Measurements from ENCODE around the gene FBL.
"Not testable (repeated sequence)": the region's sequence is repeated elsewhere in the genome, so short reads cannot be mapped to it uniquely, and the experiment has no call there.

The FBL gene

DNA sequence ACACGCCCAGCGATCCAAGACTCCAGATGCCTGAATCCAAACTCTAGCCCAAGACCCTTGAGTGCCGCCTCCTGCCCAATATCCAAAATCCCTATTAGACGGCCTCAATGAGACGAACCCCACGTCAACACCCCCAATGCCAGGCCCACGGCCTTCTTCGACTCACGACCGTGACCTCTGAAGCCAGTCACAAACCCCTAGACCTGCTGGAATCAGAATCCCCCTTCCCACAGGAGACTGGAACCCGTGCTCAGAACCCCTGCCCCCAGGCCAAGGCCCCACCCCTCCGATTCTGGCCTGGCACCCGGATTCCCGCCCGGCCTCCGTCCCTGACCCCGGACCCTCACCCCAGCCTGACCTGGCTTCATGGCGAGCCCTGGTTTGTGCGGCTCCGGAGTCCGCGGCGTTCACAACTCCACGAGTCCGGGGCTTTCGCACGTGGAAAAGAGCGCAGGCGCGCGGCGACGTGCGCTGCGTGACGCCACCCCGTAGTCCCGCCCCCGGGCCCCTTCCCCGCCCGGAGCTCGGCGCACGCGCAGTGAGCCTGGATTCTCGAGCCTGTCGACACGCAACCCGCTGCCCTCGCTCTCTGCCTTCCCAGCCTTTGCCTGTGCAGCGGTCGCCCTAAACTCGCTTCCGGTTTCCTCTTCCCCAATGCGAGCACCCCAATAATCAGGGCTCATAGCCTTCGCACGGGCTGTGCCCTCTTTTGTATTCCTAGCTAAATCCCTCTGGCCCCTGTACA is at the start of gene FBL:
Gene FBL, minus strand, starts transcription at position 447 of the 745 bp plus-strand sequence. Its CDS starts 79 bp downstream, at position 368.
- DNase-seq (ENCODE audit: low read depth, low spot score), result no peak

DNA sequence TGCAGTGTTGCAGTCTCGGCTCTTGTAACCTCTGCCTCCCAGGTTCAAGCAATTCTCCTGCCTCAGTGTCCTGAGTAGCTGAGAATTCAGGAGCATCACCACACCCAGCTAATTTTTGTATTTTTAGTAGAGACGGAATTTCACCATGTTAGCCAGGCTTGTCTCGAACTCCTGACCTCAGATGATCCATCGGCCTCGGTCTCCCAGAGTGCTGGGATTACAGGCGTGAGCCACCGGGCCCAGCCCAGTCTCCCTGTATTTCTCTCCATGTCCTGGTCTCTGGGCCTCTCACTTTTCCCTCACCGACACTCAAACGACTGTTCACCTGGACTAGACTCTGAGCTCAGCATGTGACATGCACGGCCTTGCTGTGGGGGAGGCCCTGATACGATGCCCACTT is 48.9 kb upstream of the FBL start:
- not testable (repeated sequence) for DNase-seq (ENCODE audit: low read depth, low spot score)

DNA sequence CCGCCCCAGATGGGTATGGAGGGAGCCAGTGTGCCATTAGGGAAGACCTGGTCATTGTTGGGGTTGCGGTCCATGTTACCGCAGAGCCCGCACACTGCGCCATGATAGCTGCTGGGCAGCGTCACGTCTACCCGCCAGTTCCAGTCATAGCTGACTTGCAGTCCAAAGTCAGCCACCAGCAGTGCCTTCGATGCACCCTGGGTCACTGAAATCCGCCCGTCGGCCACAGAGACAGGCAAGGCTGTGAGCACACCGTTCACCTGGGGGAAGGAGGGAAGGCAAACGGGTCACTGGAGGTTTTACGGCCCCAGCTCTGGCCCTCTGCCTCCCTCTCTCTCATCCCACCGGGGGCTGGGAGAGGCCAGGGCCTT is 48.0 kb upstream of the FBL start:
- DNase-seq (ENCODE audit: low read depth, low spot score), result not testable (repeated sequence)

DNA sequence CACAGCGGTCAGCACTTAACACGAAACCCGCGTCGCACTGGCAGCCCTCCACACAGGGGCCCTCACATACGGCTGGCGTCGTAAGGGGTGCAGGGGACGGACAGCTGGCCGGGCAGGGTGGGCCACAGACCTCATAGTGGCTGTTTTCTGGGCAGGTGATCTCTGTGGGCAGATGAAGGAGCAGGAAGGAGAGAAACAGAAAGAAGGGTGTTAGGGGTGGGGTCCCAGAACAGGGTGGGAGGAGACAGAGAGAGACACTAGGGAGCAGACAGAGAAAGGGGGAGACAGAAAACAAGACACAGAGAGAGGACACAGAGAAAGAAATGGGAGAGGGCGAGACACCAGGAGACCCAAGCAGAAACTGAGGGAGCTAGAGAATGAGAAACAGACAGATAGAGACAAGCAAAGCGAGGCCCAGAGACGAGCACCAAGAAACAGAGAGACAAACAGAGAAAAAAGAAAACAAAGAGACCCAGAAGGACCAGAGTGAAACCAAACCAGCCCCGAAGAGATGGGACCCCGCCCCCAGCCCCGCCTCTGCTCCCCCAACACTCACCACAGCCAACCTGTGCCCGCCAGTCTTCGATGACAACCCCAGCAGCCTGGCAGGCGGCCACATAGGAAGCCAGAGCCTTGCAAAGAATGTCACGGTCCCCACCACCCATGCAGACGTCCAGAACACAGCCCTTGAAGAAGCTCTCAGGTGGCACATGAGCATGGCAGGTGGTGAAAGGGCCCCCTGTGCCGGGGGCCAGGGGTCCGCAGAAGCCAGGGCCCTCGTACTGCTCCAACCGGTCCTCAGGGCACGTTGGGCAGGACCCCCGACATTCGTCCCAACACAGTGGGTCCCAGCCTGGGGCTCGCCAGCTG is 47.4 kb upstream of the FBL start:
- not testable (repeated sequence) for DNase-seq (ENCODE audit: low read depth, low spot score)

DNA sequence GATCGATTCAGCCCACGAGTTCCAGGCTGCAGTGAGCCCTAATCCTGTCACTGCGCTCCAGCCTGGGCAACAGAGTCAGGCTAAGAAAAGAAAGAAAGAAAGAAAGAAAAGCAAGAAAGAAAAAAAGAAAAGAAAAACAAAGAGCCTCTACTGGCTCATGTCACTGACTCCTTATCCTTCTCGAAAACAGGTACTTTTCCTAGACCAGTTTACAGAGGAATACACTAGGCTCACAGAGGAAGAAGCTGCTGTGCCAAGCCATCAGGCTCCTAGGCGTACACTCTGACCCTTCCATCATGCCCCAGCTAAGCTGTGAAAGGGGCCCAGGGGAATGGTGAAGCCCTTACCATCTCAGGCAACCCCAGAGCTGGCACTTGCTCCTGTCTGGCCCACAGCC is 46.3 kb upstream of the FBL start:
- not testable (repeated sequence) for DNase-seq (ENCODE audit: low read depth, low spot score)

DNA sequence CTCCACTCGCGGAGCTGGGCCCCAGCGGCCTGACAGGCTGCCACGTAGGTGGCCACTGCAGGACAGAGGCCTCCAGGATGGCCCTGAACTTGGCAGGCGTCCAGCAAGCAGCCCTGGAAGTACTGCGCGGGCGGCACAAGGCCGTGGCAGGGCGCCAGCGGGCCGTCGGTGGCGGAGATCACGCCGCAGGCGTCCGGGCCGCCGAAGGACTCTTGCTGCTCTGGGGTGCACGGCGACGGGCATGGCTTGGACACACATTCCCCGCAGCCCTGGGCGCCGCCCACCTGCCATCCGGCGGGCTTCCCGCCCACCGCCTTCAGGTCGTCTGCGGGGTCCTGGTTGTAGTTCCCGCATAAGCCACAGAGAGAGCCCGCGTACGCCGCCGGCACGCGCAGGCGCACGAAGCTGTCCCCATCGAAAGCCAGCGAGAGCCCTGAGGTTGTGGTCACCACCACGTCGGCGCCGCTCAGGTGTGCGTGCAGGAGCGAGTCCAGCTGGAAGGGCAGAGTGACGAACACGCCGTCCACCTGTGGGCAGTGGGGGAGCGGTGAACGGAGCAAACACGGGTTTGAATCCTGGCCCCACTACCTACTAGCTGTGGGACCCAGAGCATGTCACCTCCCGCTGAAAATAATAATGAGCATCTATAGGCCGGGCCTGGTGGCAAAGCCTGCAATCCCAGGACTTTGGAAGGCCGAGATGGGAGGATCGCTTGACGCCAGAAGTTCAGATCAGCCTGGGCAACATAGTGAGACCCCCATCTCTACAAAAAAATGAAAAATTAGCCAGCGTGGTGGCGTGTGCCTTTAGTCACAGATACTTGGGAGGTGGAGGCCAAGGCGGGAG is 45.7 kb upstream of the FBL start:
- DNase-seq (ENCODE audit: low read depth, low spot score), result not testable (repeated sequence)

DNA sequence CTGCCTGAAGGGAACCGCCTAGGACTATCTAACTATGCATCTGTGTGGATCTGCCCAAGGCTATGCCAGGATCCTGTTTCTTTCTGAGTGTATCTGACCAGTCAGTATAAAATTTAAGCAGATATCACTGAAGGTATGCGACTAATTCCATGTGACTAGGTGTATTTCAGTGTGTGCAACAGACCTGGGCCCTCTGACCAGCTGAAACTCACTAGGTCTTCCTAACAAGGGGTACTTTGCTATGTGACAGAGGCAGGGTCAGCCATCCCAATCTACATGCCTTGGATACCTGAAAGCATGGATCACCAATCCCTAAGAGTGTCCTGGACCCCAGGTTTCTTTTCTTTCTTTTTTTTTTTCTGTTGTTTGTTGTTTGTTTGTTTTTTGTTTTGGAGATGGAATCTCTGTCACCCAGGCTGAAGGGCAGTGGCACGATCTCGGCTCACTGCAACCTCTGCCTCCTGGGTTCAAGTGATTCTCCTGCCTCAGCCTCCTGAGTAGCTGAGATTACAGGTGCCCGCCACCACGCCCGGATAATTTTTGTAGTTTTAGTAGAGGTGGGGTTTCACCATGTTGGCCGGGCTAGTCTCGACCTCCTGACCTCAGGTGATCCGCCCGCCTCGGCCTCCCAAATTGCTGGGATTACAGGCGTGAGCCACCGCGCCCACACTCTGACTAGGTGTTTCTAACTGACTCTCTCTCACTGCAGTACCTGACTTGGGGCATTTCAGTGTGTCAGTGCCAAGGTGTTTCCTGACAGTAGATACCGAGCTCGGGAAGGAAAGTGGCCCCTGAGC is 44.8 kb upstream of the FBL start:
- DNase-seq (ENCODE audit: low read depth, low spot score), result no peak

DNA sequence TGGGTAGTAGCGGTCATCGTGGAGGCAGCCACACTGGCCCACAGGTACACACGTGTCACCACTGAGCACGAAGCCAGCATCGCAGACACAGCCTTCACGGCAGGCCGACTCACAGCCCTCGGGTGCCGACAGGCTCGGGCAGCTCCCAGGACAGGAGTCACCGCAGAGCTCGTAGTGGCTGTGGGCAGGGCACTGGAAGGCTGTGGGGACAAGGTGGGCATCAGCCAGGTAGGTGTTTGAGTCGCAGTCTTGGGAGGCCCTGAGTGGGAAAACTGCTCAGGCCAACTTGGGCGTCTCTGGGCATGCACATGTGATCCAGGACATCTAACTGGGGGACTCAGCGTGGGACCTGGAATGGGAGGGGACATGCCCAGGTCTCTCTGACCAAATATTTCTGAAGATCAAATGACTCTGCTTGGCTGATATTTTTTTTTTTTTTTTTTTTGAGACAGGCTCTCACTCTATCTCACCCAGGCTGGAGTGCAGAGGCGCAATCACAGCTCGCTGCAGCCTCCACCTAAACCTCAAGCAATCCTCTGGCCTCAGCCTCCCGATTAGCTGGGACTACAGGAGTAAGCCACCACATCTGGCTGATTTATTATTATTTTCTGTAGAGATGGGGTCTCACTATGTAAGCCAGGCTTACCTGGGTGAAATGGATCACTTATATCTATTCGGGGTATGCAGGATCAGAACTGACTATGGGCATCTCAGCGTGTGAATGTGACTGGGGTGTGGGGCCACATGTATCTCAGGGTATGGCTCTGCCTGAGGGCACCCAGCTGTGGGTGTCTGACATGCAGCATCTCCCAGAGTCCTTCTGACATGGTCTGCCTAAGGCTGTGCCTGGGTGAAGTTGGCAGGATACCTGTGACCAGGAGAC is 43.9 kb upstream of the FBL start:
- not testable (repeated sequence) for DNase-seq (ENCODE audit: low read depth, low spot score)

DNA sequence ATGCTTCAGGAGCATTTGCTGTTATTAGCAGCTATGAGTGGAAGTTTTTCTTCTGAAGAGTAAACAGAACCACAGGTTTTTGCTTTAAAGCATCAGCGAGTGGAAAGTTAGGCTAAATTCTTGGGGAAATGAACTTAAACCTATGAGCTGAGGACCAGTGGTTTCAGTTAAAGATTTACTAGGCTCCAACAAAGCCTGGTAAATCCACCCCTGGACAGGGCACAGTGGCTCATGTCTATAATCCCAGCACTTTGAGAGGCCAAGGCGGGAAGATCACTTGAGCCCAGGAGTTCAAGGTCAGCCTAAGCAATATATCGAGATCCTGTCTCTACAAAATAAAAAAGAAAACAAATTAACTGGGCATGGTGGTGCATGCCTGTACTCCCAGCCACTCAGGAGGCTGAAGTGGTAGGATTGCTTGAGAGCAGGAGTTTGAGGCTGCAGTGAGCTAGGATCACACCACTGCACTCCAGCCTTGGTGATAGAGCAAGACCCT is 41.3 kb upstream of the FBL start:
- not testable (repeated sequence) for DNase-seq (ENCODE audit: low read depth, low spot score)

DNA sequence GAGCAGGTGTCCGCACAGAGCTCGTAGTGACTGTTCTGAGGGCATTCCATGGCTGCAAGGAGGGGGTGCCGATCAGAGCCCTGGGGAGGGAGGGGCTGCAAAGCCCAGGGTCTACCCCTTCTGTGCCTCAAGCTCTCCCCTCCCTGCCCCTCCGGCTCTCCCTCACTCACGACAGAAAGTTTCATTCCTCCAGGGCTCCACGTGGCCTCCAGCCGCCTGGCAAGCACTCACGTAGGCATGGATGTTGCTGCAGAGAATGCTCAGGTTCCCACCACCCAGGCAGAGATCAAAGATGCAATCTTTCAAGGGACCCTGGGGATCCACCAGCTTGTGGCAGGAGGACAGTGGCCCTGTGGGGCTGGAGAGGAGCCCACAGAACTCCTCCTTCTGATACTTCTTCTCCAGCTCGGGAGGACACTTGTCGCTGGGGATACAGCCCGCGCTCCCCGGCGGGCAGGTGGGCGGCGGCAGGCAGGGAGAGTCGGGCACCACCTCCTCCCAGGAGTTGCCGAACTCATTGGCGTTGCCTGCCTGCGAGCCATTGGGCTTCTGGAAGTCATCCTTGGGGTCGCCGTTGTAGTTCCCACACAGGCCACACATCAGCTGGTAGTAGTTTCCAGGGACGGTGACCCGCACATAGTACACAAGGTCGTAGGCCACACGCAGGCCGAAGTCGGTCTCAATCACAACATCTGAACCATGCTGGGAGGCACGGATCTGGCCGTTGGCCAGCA is 39.8 kb upstream of the FBL start:
- not testable (repeated sequence) for DNase-seq (ENCODE audit: low read depth, low spot score)

DNA sequence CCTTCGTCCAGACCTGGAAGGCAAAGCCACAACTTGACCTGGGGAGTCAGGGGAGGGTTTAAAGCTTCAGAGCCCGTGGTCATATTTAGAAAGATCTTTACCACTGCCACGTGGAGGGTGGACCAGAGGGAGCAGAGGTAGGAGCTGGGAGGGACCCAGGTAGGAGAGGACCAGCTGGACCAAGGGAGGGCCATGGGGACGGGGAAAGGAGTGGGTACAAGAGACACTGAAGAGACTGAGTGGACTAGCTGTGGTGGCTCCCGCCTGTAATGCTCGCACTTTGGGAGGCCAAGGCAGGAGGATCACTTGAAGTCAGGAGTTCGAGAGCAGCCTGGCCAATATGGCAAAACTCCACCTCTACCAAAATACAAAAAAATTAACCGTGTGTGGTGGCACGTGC is 38.5 kb upstream of the FBL start:
- not testable (repeated sequence) for DNase-seq (ENCODE audit: low read depth, low spot score)

DNA sequence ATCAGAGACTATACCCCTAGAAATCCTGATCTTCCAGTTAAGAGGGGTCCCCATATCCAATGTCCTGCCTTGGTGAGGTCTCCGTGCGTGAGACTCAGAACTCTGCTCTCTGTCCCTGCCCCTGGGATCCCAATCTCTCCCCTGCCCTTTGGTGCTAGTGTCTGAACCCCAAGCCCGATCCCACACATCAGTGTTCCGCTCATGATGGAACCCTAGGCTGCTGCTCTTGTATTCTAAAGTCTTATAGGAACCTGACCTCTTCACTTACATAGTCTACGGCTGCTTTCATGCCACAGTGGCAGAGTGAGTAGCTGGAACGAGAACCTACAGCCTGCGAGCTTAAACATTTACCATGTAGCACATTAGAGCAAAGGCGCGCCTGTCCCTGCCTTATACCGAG is 36.5 kb upstream of the FBL start:
- not testable (repeated sequence) for DNase-seq (ENCODE audit: low read depth, low spot score)

DNA sequence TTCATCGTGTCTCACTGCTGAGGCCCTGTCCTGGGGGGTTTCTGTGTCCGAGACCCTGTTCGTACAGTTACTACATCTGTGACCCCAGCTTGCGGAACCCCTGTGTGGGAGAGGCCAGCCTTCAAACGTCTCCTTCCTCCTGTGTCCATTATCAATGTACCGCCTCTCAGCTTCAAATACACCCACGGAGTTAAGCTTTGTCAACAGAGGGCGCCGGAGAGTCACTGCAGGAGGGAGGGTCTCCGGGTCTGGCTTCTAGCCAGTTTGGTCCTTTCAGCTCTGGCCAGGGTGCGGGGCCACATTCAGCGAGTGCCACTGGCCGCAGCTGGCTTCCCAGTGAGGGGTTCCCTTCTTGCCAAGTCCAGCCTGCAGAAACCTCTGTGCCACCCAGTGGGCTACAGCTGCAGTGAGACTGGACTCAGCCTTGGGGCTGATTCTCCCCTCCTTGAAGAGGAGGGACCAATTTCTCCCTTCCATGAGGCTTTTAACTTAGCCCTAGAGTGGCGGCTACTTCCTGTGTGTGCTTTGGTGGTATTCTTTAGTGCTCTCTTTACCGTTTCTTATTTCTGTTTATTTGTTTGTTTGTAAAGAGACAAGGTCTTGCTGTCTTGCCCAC is 35.4 kb upstream of the FBL start:
- not testable (repeated sequence) for DNase-seq (ENCODE audit: low read depth, low spot score)

DNA sequence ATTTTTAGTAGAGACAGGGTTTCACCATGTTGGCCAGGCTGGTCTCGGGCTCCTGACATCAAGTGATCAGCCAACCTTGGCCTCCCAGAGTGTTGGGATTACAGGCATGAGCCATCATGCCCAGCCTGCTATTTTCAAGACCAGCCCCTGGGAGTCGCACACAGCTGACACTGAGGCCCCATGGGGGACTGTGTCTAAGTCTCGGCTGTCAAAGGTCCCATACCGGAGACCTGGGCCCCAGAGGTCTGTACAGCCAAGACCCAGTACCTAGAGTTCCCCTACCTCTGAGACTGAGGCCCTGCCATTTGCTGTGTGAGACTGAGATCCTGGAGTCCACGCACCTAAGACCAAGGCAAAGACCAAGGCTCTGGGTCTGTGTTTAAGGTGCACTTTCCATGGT is 34.1 kb upstream of the FBL start:
- DNase-seq (ENCODE audit: low read depth, low spot score), result not testable (repeated sequence)

DNA sequence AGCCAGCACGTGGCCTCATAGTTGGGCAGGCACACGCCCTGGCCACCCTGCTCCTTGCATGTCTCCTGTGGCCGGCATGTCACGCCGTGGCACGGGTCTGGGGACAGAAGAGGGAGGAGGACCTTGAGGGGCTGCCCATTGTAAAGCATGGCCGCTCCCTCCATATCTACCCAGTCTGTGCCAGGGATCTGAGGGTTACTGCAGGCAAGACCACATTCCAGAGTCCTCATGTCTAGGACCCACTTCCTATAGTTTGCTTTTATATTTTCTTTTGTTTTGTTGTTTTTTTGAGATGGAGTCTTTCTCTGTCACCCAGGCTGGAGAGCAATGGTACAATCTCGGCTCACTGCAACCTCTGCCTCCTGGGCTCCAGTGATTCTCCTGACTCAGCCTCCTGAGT is 33.6 kb upstream of the FBL start:
- DNase-seq (ENCODE audit: low read depth, low spot score), result not testable (repeated sequence)

DNA sequence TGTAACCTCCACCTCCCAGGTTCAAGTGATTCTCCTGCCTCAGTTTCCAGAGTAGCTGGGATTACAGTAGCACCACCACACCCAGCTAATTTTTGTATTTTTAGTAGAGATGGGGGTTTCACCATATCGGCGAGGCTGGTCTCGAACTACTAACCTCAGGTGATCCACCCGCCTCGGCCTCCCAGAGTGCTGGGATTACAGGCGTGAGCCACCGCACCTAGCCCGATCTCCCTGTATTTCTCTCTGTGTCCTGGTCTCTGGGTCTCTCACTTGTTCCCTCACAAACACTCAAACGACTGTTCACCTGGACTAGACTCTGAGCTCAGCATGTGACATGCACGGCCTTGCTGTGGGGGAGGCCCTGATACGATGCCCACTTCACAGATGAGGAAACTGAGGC is 32.7 kb upstream of the FBL start:
- not testable (repeated sequence) for DNase-seq (ENCODE audit: low read depth, low spot score)

DNA sequence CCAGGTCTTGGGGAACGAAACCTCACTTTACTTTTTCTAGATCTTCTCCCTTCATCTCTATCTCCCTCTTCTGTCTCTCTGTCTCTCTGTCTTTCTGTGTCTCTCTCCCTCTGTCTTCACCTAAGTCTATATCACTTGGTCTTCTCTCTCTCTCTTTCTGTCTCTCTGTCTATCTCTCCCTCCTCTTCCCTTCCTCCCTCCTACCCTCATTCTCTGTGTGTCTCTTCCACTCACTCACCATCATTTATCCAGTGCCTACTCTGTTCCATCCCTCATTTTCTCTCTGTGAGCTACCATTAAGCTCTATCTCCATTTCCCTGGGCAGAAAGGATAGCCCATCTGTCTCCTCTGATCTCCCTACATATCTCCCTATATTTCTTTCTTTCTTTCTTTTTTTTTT is 32.2 kb upstream of the FBL start:
- DNase-seq (ENCODE audit: low read depth, low spot score), result no peak

DNA sequence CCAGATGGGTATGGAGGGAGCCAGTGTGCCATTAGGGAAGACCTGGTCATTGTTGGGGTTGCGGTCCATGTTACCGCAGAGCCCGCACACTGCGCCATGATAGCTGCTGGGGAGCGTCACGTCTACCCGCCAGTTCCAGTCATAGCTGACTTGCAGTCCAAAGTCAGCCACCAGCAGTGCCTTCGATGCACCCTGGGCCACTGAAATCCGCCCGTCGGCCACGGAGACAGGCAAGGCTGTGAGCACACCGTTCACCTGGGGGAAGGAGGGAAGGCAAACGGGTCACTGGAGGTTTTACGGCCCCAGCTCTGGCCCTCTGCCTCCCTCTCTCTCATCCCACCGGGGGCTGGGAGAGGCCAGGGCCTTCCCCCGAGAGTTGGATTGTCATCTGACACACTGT is 31.8 kb upstream of the FBL start:
- DNase-seq (ENCODE audit: low read depth, low spot score), result not testable (repeated sequence)

DNA sequence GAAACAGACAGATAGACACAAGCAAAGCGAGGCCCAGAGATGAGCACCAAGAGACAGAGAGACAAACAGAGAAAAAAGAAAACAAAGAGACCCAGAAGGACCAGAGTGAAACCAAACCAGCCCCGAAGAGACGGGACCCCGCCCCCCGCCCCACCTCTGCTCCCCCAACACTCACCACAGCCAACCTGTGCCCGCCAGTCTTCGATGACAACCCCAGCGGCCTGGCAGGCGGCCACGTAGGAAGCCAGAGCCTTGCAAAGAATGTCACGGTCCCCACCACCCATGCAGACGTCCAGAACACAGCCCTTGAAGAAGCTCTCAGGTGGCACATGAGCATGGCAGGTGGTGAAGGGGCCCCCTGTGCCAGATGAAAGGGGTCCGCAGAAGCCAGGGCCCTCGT is 31.3 kb upstream of the FBL start:
- not testable (repeated sequence) for DNase-seq (ENCODE audit: low read depth, low spot score)

Measured in smooth muscle cell of the brain vasculature (primary cell).